ENCODE data around the gene SEPTIN7.
"Not testable (repeated sequence)": the region's sequence is repeated elsewhere in the genome, so short reads cannot be mapped to it uniquely, and the experiment has no call there.

SEPTIN7 gene

GRCh38 chr7:35800718-35801391 is at the start of gene SEPTIN7:
Gene SEPTIN7, plus strand, starts transcription at chr7:35801057. Its CDS starts 153 bp downstream, at chr7:35801210.
- Histone ChIP-seq H3K27ac (ENCODE audit: low read depth, low read length) (peak within 1 kb of the TSS; percentile 90), H3K27me3 (ENCODE audit: control insufficient read depth in 1 of 2, insufficient read depth in 2 of 2, low read length in 2 of 2) (no peaks in the 10 kb centered on the region), H3K36me3 (ENCODE audit: insufficient read depth, low read length) (no peaks in the 10 kb centered on the region), H3K9ac (ENCODE audit: low read length) (peak within 1 kb of the TSS; percentile 89), H3K4me3 (ENCODE audit: low read depth in 1 of 2, low read length in 2 of 2) (peak within 1 kb of the TSS; percentile 80 to 97), H3K4me1 (ENCODE audit: insufficient read depth, low read length) (peaks cover 36% of the 10 kb centered on the region), H3K9me3 (ENCODE audit: low read length) (no peaks in the 10 kb centered on the region)

GRCh38 chr7:35752742-35753141 is 48.1 kb upstream of the SEPTIN7 start:
- Histone ChIP-seq H3K9ac (ENCODE audit: low read length) (no peak overlapping the region), H3K27me3 (ENCODE audit: control insufficient read depth in 1 of 2, insufficient read depth in 2 of 2, low read length in 2 of 2) (no peaks in the 10 kb centered on the region), H3K4me1 (ENCODE audit: insufficient read depth, low read length) (peaks cover 20% of the 10 kb centered on the region), H3K9me3 (ENCODE audit: low read length) (no peaks in the 10 kb centered on the region), H3K36me3 (ENCODE audit: insufficient read depth, low read length) (no peaks in the 10 kb centered on the region), H3K4me3 (ENCODE audit: low read depth in 1 of 2, low read length in 2 of 2) (no peak overlapping the region), H3K27ac (ENCODE audit: low read depth, low read length) (no peak overlapping the region)

GRCh38 chr7:35753761-35754603 is 46.9 kb upstream of the SEPTIN7 start:
- Histone ChIP-seq H3K27me3 (ENCODE audit: control insufficient read depth in 1 of 2, insufficient read depth in 2 of 2, low read length in 2 of 2) (no peaks in the 10 kb centered on the region), H3K9ac (ENCODE audit: low read length) (no peak overlapping the region), H3K4me1 (ENCODE audit: insufficient read depth, low read length) (peaks cover 20% of the 10 kb centered on the region), H3K36me3 (ENCODE audit: insufficient read depth, low read length) (no peaks in the 10 kb centered on the region), H3K9me3 (ENCODE audit: low read length) (no peaks in the 10 kb centered on the region), H3K4me3 (ENCODE audit: low read depth in 1 of 2, low read length in 2 of 2) (peak overlapping the region in 1 of 2 donors; percentile 15), H3K27ac (ENCODE audit: low read depth, low read length) (peak overlapping the region; percentile 50)

GRCh38 chr7:35754741-35755140 is 46.1 kb upstream of the SEPTIN7 start:
- Histone ChIP-seq H3K27me3 (ENCODE audit: control insufficient read depth in 1 of 2, insufficient read depth in 2 of 2, low read length in 2 of 2) (no peaks in the 10 kb centered on the region), H3K36me3 (ENCODE audit: insufficient read depth, low read length) (no peaks in the 10 kb centered on the region), H3K9ac (ENCODE audit: low read length) (no peak overlapping the region), H3K9me3 (ENCODE audit: low read length) (no peaks in the 10 kb centered on the region), H3K27ac (ENCODE audit: low read depth, low read length) (no peak overlapping the region), H3K4me3 (ENCODE audit: low read depth in 1 of 2, low read length in 2 of 2) (no peak overlapping the region), H3K4me1 (ENCODE audit: insufficient read depth, low read length) (peaks cover 20% of the 10 kb centered on the region)

GRCh38 chr7:35755711-35756110 is 45.1 kb upstream of the SEPTIN7 start:
- no peak overlapping the region for H3K27ac ChIP-seq (ENCODE audit: low read depth, low read length)
- no peak overlapping the region for H3K9ac ChIP-seq (ENCODE audit: low read length)
- H3K4me3 ChIP-seq (ENCODE audit: low read depth in 1 of 2, low read length in 2 of 2) = no peak overlapping the region
- no peaks in the 10 kb centered on the region for H3K9me3 ChIP-seq (ENCODE audit: low read length)
- peaks cover 20% of the 10 kb centered on the region for H3K4me1 ChIP-seq (ENCODE audit: insufficient read depth, low read length)
- H3K27me3 ChIP-seq (ENCODE audit: control insufficient read depth in 1 of 2, insufficient read depth in 2 of 2, low read length in 2 of 2) = no peaks in the 10 kb centered on the region
- H3K36me3 ChIP-seq (ENCODE audit: insufficient read depth, low read length) = no peaks in the 10 kb centered on the region

GRCh38 chr7:35756453-35756852 is 44.4 kb upstream of the SEPTIN7 start:
- peaks cover 20% of the 10 kb centered on the region for H3K4me1 ChIP-seq (ENCODE audit: insufficient read depth, low read length)
- H3K4me3 ChIP-seq (ENCODE audit: low read depth in 1 of 2, low read length in 2 of 2); H3K27me3 ChIP-seq (ENCODE audit: control insufficient read depth in 1 of 2, insufficient read depth in 2 of 2, low read length in 2 of 2); H3K9ac ChIP-seq (ENCODE audit: low read length); H3K9me3 ChIP-seq (ENCODE audit: low read length); H3K27ac ChIP-seq (ENCODE audit: low read depth, low read length); H3K36me3 ChIP-seq (ENCODE audit: insufficient read depth, low read length): not testable (repeated sequence)

- Histone ChIP-seq H3K9me3 (ENCODE audit: low read length) (no peaks in the 10 kb centered on the region), H3K27ac (ENCODE audit: low read depth, low read length) (no peak overlapping the region), H3K36me3 (ENCODE audit: insufficient read depth, low read length) (no peaks in the 10 kb centered on the region), H3K27me3 (ENCODE audit: control insufficient read depth in 1 of 2, insufficient read depth in 2 of 2, low read length in 2 of 2) (no peaks in the 10 kb centered on the region), H3K4me3 (ENCODE audit: low read depth in 1 of 2, low read length in 2 of 2) (no peak overlapping the region), H3K4me1 (ENCODE audit: insufficient read depth, low read length) (peaks cover 20% of the 10 kb centered on the region), H3K9ac (ENCODE audit: low read length) (no peak overlapping the region)
Measured at GRCh38 chr7:35757574-35757973, 43.3 kb upstream of the SEPTIN7 start.

GRCh38 chr7:35758421-35758820 is 42.4 kb upstream of the SEPTIN7 start:
- Histone ChIP-seq H3K27ac (ENCODE audit: low read depth, low read length) (no peak overlapping the region), H3K4me3 (ENCODE audit: low read depth in 1 of 2, low read length in 2 of 2) (no peak overlapping the region), H3K4me1 (ENCODE audit: insufficient read depth, low read length) (peaks cover 20% of the 10 kb centered on the region)

GRCh38 chr7:35760143-35760745 is 40.6 kb upstream of the SEPTIN7 start:
- Histone ChIP-seq H3K27me3 (ENCODE audit: control insufficient read depth in 1 of 2, insufficient read depth in 2 of 2, low read length in 2 of 2) (no peaks in the 10 kb centered on the region), H3K4me3 (ENCODE audit: low read depth in 1 of 2, low read length in 2 of 2) (no peak overlapping the region), H3K9me3 (ENCODE audit: low read length) (no peaks in the 10 kb centered on the region), H3K36me3 (ENCODE audit: insufficient read depth, low read length) (no peaks in the 10 kb centered on the region), H3K4me1 (ENCODE audit: insufficient read depth, low read length) (peaks cover 2% of the 10 kb centered on the region), H3K27ac (ENCODE audit: low read depth, low read length) (no peak overlapping the region), H3K9ac (ENCODE audit: low read length) (no peak overlapping the region)

More at GRCh38 chr7:35758421-35758820, 42.4 kb upstream of the SEPTIN7 start:
- Histone ChIP-seq H3K9me3 (ENCODE audit: low read length) (no peaks in the 10 kb centered on the region), H3K36me3 (ENCODE audit: insufficient read depth, low read length) (no peaks in the 10 kb centered on the region), H3K27me3 (ENCODE audit: control insufficient read depth in 1 of 2, insufficient read depth in 2 of 2, low read length in 2 of 2) (no peaks in the 10 kb centered on the region), H3K9ac (ENCODE audit: low read length) (no peak overlapping the region)

GRCh38 chr7:35761871-35762677 is 38.8 kb upstream of the SEPTIN7 start:
- no peaks in the 10 kb centered on the region for H3K36me3 ChIP-seq (ENCODE audit: insufficient read depth, low read length)
- no peak overlapping the region for H3K9ac ChIP-seq (ENCODE audit: low read length)
- no peaks in the 10 kb centered on the region for H3K9me3 ChIP-seq (ENCODE audit: low read length)
- H3K27me3 ChIP-seq (ENCODE audit: control insufficient read depth in 1 of 2, insufficient read depth in 2 of 2, low read length in 2 of 2) = no peaks in the 10 kb centered on the region
- no peak overlapping the region for H3K4me3 ChIP-seq (ENCODE audit: low read depth in 1 of 2, low read length in 2 of 2)
- H3K27ac ChIP-seq (ENCODE audit: low read depth, low read length) = no peak overlapping the region
- H3K4me1 ChIP-seq (ENCODE audit: insufficient read depth, low read length) = no peaks in the 10 kb centered on the region

GRCh38 chr7:35762781-35763180 is 38.1 kb upstream of the SEPTIN7 start:
- Histone ChIP-seq H3K27me3 (ENCODE audit: control insufficient read depth in 1 of 2, insufficient read depth in 2 of 2, low read length in 2 of 2) (no peaks in the 10 kb centered on the region), H3K9ac (ENCODE audit: low read length) (no peak overlapping the region), H3K9me3 (ENCODE audit: low read length) (no peaks in the 10 kb centered on the region), H3K27ac (ENCODE audit: low read depth, low read length) (no peak overlapping the region), H3K4me3 (ENCODE audit: low read depth in 1 of 2, low read length in 2 of 2) (no peak overlapping the region), H3K36me3 (ENCODE audit: insufficient read depth, low read length) (no peaks in the 10 kb centered on the region), H3K4me1 (ENCODE audit: insufficient read depth, low read length) (no peaks in the 10 kb centered on the region)

All from muscle layer of colon (tissue), 2 donors.